GM12878 (cell line): ENCODE measurements around the gene PHLDA3. TPM values are rescaled to one million over a fixed set of nuclear protein-coding genes. Genes with fewer than 3 reads are reported as not detected.

Source experiments
- ATAC-seq: fragments of 200-7000 bp; cut with Tn5 transposase; 3 replicates; pipeline ENCODE4 v1.9.1; 2020; ENCODE audit warnings: mild to moderate bottlenecking, moderate library complexity
- BruUV-seq: library from RNA; stranded (reverse); fragments of 400-500 nt; replicated peaks from 2 replicates; lab custom pipeline; 2021; lab: Mats Ljungman, UMichigan
- CTCF ChIA-PET: fragments of 300-600 bp; sonication (Branson Sonifier 250); formaldehyde crosslinking; extraction: SDS; loops from one replicate; lab custom pipeline; 2021; ENCODE audit warnings: inconsistent platforms; lab: Yijun Ruan, JAX
- POLR2A ChIA-PET: fragments of 350-600 bp; formaldehyde crosslinking; extraction: SDS; loops from one replicate; lab custom pipeline; 2021; ENCODE audit warnings: inconsistent platforms; lab: Charles Lee
- RAD21 ChIA-PET: fragments of 300-600 bp; sonication (Branson Sonifier 250); formaldehyde crosslinking; loops from one replicate; lab custom pipeline; 2023; ENCODE audit warnings: antibody characterized with exemption; ENCODE audit not compliant: unreplicated experiment; lab: Charles Lee
- SMC1A ChIA-PET: fragments of 300-600 bp; sonication (Branson Sonifier 250); formaldehyde crosslinking; loops from one replicate; lab custom pipeline; 2023; ENCODE audit not compliant: unreplicated experiment, uncharacterized antibody; lab: Charles Lee
- DNase-seq: peaks from one replicate; pipeline ENCODE4 v3.0.0-alpha.2; 2011; ENCODE audit warnings: low read depth, low spot score
- FAIRE-seq: peaks from 3 replicates; lab custom pipeline; 2011; peaks lifted over from hg19 to GRCh38; lab: Jason Lieb, UNC
- H2AFZ ChIP-seq: 2 replicates; pipeline ENCODE4 v1.6.0; 2011; ENCODE audit warnings: low read depth, low read length, control low read depth; ENCODE audit not compliant: control insufficient read depth
- H3K27ac ChIP-seq: 2 replicates; pipeline ENCODE4 v1.5.1; 2011; ENCODE audit warnings: control low read depth; ENCODE audit not compliant: control insufficient read depth, insufficient read depth
- H3K27me3 ChIP-seq, 2 experiments: replicated peaks in 1 of 2; 2 replicates each; pipeline versions ENCODE4 v1.6.0 to v1.6.1; 2011; ENCODE audit warnings: low read length in 1 of 2; ENCODE audit not compliant: control insufficient read depth in 2 of 2, insufficient read depth in 2 of 2
- H3K36me3 ChIP-seq, 2 experiments: 2 replicates each; pipeline ENCODE4 v1.5.1; 2011; ENCODE audit warnings: low read length in 1 of 2; ENCODE audit not compliant: control insufficient read depth in 2 of 2, insufficient read depth in 2 of 2
- H3K4me1 ChIP-seq: 2 replicates; pipeline ENCODE4 v1.6.1; 2011; ENCODE audit warnings: mild to moderate bottlenecking, low read length, moderate library complexity, mixed read lengths; ENCODE audit not compliant: control insufficient read depth, insufficient read depth
- H3K4me2 ChIP-seq: 2 replicates; pipeline ENCODE4 v1.6.0; 2011; ENCODE audit warnings: control low read depth; ENCODE audit not compliant: control insufficient read depth, insufficient read depth
- H3K4me3 ChIP-seq: fragments of 200-600 bp; sonication (generic); 2 replicates; pipeline ENCODE4 v1.5.1; 2016
- H3K79me2 ChIP-seq: 2 replicates; pipeline ENCODE4 v1.6.0; 2011; ENCODE audit warnings: low read length; ENCODE audit not compliant: control insufficient read depth, insufficient read depth
- H3K9ac ChIP-seq: 2 replicates; pipeline ENCODE4 v1.8.0; 2011; ENCODE audit warnings: low read length, control low read depth, mixed read lengths; ENCODE audit not compliant: control insufficient read depth, insufficient read depth
- H3K9me3 ChIP-seq: replicated peaks from 3 replicates; pipeline ENCODE4 v1.5.1; 2011; ENCODE audit warnings: mild to moderate bottlenecking, low read length; ENCODE audit not compliant: control insufficient read depth, insufficient read depth
- H4K20me1 ChIP-seq: 2 replicates; pipeline ENCODE4 v1.6.0; 2011; ENCODE audit not compliant: control insufficient read depth, insufficient read depth
- HDAC2 ChIP-seq: fragments of 200-600 bp; sonication (generic); IDR thresholded peaks from 2 replicates; pipeline ENCODE4 v1.6.1; 2017
- IKZF1 ChIP-seq: fragments of 450-650 bp; conservative IDR thresholded peaks from 2 replicates; pipeline ENCODE4 v1.6.1; 2017; ENCODE audit warnings: antibody characterized with exemption, mild to moderate bottlenecking
- IKZF2 ChIP-seq, 2 experiments: fragments of 450-650 bp; IDR thresholded peaks; 2 replicates each; pipeline ENCODE4 v1.6.1; 2017; ENCODE audit warnings: mild to moderate bottlenecking in 2 of 2, moderate library complexity in 2 of 2
- KDM1A ChIP-seq: fragments of 200-600 bp; sonication (generic); IDR thresholded peaks from 2 replicates; pipeline ENCODE4 v1.6.1; 2016; ENCODE audit warnings: borderline replicate concordance
- MEF2B ChIP-seq: fragments of 450-650 bp; IDR thresholded peaks from 2 replicates; pipeline ENCODE4 v1.6.1; 2018; ENCODE audit warnings: mild to moderate bottlenecking, moderate library complexity; ENCODE audit not compliant: partially characterized antibody, poor library complexity, severe bottlenecking
- MTA2 ChIP-seq: fragments of 450-650 bp; IDR thresholded peaks from 2 replicates; pipeline ENCODE4 v1.6.1; 2016; ENCODE audit warnings: low read depth, mild to moderate bottlenecking, moderate library complexity
- MTA3 ChIP-seq: IDR thresholded peaks from 2 replicates; pipeline ENCODE4 v1.6.1; 2012; ENCODE audit warnings: low read length, inconsistent platforms, borderline replicate concordance
- MYB ChIP-seq: fragments of 150-350 bp; IDR thresholded peaks from 2 replicates; pipeline ENCODE4 v1.6.1; 2014; ENCODE audit warnings: mild to moderate bottlenecking, low read depth, low read length, borderline replicate concordance
- NBN ChIP-seq: fragments of 450-650 bp; IDR thresholded peaks from 2 replicates; pipeline ENCODE4 v1.6.1; 2016
- NFXL1 ChIP-seq: fragments of 450-650 bp; IDR thresholded peaks from 2 replicates; pipeline ENCODE4 v1.6.1; 2017; ENCODE audit warnings: antibody characterized with exemption, mild to moderate bottlenecking, borderline replicate concordance
- NFYB ChIP-seq: IDR thresholded peaks from 2 replicates; pipeline ENCODE4 v1.6.1; 2011; ENCODE audit warnings: low read depth, mild to moderate bottlenecking, low read length, improper control_type of control experiment, moderate library complexity; ENCODE audit not compliant: insufficient read depth
- SIN3A ChIP-seq: IDR thresholded peaks from 2 replicates; pipeline ENCODE4 v1.6.1; 2012; ENCODE audit warnings: low read depth, low read length, improper control_type of control experiment
- SP1 ChIP-seq: IDR thresholded peaks from one replicate; pipeline ENCODE4 v1.6.1; 2011; ENCODE audit warnings: low read depth, low read length
- SREBF1 ChIP-seq: IDR thresholded peaks from 2 replicates; pipeline ENCODE4 v1.6.1; 2012; ENCODE audit warnings: mild to moderate bottlenecking, low read length
- WGBS: methylation state at CpG from one replicate; pipeline ENCODE4 v1.1.6; 2016; ENCODE audit warnings: low lambda C conversion rate; ENCODE audit not compliant: insufficient replicate concordance, insufficient coverage; ENCODE audit errors: missing lambda C conversion rate; 5-methylcytosine and 5-hydroxymethylcytosine counted together
- in situ Hi-C: fragments of 300-500 bp; cut with MboI; formaldehyde crosslinking; loops from 9 replicates; pipeline ENCODE4 v1.14.3; 2018; ENCODE audit warnings: mixed read lengths
- intact Hi-C: fragments of 100-400 bp; cut with micrococcal nuclease; formaldehyde crosslinking; loops from one replicate; pipeline ENCODE4 v1.14.2; 2022; ENCODE audit not compliant: unreplicated experiment
- polyA plus RNA-seq, 11 experiments: library from polyadenylated mRNA; depleted of rRNA in 4 of 11; unstranded in 6 of 11; stranded (reverse) in 5 of 11; fragments of >200 nt; fragmentation: Nextera tagmentation in 4 of 11; fragmentation: Illumina TruSeq in 1 of 11; extraction: Ambion mirVana in 4 of 11; extraction: Trizol in 1 of 11; gene quantifications; 1 replicate in 1 of 11; 2 replicates in 10 of 11; pipeline versions ENCODE4 v1.2.1 to v1.2.3, GENCODE V29; 2011 to 2016; ENCODE audit warnings: inconsistent platforms in 2 of 11, missing spikeins in 2 of 11, low read depth in 1 of 11
- total RNA-seq, 4 experiments: library from RNA; depleted of rRNA in 3 of 4; stranded (reverse); fragments of >200 nt in 3 of 4; fragmentation: Illumina TruSeq in 1 of 4; extraction: Trizol in 1 of 4; gene quantifications; 2 replicates each; pipeline versions ENCODE4 v1.2.1 to v1.2.3, GENCODE V29; 2013 to 2021
- TF ChIP-seq, protein P1 (sequence below): IDR thresholded peaks from 2 replicates; pipeline ENCODE4 v1.6.1; 2011; ENCODE audit warnings: low read depth, mild to moderate bottlenecking, low read length, moderate library complexity, borderline replicate concordance; ENCODE audit errors: extremely low read depth
- TF ChIP-seq, protein P2 (sequence below): fragments of 450-650 bp; IDR thresholded peaks from 2 replicates; pipeline ENCODE4 v1.6.1; 2017; ENCODE audit warnings: low read depth, mild to moderate bottlenecking, moderate library complexity
- TF ChIP-seq, protein P3 (sequence below): IDR thresholded peaks from 2 replicates; pipeline ENCODE4 v1.6.1; 2012; ENCODE audit warnings: low read depth, low read length, improper control_type of control experiment
- TF ChIP-seq, protein P4 (sequence below): fragments of 450-650 bp; conservative IDR thresholded peaks from 2 replicates; pipeline ENCODE4 v1.6.1; 2017; ENCODE audit warnings: mild to moderate bottlenecking, moderate library complexity

PHLDA3 gene
- total and polyA plus RNA-seq, 10 of the 15 experiments (the other 5 are each of a cell fraction or from before 2014, with no cell fraction given): 0.60 to 57.4 (median 21.8) TPM

DNA sequence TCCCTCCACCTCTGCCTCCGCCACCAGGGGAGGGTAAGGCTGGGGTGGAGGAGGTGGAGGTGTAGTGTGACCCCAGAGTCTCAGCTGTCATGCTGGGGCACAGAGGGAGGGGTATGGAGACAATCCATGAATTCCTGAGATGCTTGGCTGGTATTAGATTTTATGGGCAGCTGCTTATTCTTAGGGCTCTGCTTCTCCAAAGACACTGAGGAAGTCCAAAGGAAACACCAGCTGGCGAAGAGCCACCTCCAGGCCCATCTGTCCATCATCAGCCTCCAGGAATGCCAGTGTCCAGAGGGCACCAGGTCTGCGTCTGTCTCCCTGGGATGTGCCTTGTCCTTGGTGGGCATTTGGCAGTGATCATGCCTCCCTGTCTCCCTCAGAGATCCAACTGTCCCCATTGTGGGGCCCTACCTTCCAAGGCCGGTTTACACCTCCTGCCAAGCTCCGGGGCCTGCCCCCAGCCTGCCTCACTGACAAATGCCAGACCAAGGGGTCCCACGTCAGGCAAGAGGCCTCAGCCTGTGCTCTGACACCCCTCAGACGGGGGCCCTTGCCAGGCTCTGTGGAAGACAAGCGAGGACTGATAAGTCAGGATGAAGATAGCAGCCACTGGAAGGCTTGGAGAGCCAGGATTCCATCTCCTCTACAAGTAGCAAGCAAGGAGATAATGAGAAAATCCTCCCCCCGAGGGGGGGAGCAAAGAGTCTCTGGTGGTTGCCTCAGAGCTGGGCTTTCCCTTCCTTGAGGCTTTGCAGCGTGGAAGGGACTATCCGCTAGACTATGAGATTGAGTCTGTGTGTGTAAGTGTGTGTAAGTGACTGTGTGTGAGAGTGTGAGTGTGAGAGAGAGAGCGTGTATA is 49.0 kb downstream of the PHLDA3 start:
- in situ Hi-C loops: no loop called here
- H3K36me3 ChIP-seq: no peaks in the 10 kb centered on the region
- DNase-seq (no peak), FAIRE-seq (no peak), ATAC-seq (peak; percentile 83)
- WGBS: 12% methylated on average over 12 of the region's 12 CpGs
- ChIA-PET RAD21 (interaction anchor here (1.1 to 3.0 kb wide), 6 partner anchors 11 to 70 kb away, joined by 3 to 17 read pairs (median 6); no protein-coding TSS in a partner anchor), SMC1A (interaction anchor here (0.9 to 3.0 kb wide), 6 partner anchors 14 to 70 kb away, joined by 3 to 16 read pairs (median 6); no protein-coding TSS in a partner anchor), CTCF (interaction anchor here (0.5 to 5.0 kb wide), 11 partner anchors 9 to 92 kb away, joined by 3 to 25 read pairs (median 6); no protein-coding TSS in a partner anchor), POLR2A (interaction anchor here (0.5 to 1.3 kb wide), 4 partner anchors 13 to 35 kb away, joined by 3 read pairs; no protein-coding TSS in a partner anchor)
- H3K27me3 ChIP-seq: no peaks in the 10 kb centered on the region; a peak in 2 of 4 replicates
- no peak overlapping the region for H3K27ac ChIP-seq
- no peak overlapping the region for H3K4me3 ChIP-seq
- H4K20me1 ChIP-seq: no peaks in the 10 kb centered on the region
- intact Hi-C loops: no loop called here
- H2AFZ ChIP-seq: no peak overlapping the region
- no peak overlapping the region for H3K9ac ChIP-seq
- no TSS peak for BruUV-seq
- H3K4me1 ChIP-seq: peaks cover 8% of the 10 kb centered on the region
- H3K4me2 ChIP-seq: 0 out of 2 replicates have a peak overlapping the region, but pooled peaks have one; percentile 14
- H3K9me3 ChIP-seq: no peaks in the 10 kb centered on the region; the same call in 2 of the 3 replicates
- no peaks in the 10 kb centered on the region for H3K79me2 ChIP-seq
- no peak; the same call in 1 of the 2 replicates for TF ChIP-seq IKZF1
- TF ChIP-seq, protein P1, sequence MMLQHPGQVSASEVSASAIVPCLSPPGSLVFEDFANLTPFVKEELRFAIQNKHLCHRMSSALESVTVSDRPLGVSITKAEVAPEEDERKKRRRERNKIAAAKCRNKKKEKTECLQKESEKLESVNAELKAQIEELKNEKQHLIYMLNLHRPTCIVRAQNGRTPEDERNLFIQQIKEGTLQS: no peak
- TF ChIP-seq MTA3: no peak
- TF ChIP-seq KDM1A: no peak
- TF ChIP-seq MEF2B: peak; percentile 48
- TF ChIP-seq NFYB: no peak
- TF ChIP-seq NFXL1: no peak
- TF ChIP-seq SIN3A: no peak
- TF ChIP-seq, protein P2, sequence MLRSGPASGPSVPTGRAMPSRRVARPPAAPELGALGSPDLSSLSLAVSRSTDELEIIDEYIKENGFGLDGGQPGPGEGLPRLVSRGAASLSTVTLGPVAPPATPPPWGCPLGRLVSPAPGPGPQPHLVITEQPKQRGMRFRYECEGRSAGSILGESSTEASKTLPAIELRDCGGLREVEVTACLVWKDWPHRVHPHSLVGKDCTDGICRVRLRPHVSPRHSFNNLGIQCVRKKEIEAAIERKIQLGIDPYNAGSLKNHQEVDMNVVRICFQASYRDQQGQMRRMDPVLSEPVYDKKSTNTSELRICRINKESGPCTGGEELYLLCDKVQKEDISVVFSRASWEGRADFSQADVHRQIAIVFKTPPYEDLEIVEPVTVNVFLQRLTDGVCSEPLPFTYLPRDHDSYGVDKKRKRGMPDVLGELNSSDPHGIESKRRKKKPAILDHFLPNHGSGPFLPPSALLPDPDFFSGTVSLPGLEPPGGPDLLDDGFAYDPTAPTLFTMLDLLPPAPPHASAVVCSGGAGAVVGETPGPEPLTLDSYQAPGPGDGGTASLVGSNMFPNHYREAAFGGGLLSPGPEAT: peak; percentile 77; the same call in 1 of the 2 replicates
- peak; percentile 9 to 32; a peak in 2 of 4 replicates for TF ChIP-seq IKZF2 (IDR thresholded peaks at IDR 0.05)
- no peak for TF ChIP-seq SREBF1
- TF ChIP-seq, protein P3, sequence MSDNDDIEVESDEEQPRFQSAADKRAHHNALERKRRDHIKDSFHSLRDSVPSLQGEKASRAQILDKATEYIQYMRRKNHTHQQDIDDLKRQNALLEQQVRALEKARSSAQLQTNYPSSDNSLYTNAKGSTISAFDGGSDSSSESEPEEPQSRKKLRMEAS: peak; percentile 25; the same call in 1 of the 2 replicates
- TF ChIP-seq, protein P4, sequence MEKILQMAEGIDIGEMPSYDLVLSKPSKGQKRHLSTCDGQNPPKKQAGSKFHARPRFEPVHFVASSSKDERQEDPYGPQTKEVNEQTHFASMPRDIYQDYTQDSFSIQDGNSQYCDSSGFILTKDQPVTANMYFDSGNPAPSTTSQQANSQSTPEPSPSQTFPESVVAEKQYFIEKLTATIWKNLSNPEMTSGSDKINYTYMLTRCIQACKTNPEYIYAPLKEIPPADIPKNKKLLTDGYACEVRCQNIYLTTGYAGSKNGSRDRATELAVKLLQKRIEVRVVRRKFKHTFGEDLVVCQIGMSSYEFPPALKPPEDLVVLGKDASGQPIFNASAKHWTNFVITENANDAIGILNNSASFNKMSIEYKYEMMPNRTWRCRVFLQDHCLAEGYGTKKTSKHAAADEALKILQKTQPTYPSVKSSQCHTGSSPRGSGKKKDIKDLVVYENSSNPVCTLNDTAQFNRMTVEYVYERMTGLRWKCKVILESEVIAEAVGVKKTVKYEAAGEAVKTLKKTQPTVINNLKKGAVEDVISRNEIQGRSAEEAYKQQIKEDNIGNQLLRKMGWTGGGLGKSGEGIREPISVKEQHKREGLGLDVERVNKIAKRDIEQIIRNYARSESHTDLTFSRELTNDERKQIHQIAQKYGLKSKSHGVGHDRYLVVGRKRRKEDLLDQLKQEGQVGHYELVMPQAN: no peak
- peak; percentile 52; the same call in 1 of the 2 replicates for TF ChIP-seq MTA2
- TF ChIP-seq NBN: peak; percentile 86
- TF ChIP-seq MYB: no peak
- no peak for TF ChIP-seq SP1
- no peak for TF ChIP-seq HDAC2
